Measurements from ENCODE around the gene SYNE1. TPM values are rescaled to one million over a fixed set of nuclear protein-coding genes. Genes with fewer than 3 reads are reported as not detected.

Gene SYNE1
- total RNA-seq, 1 donor from 2014 or later, result 43.8 TPM

GRCh38 chr6:152226119-152226518 is 411.0 kb downstream of the SYNE1 start:
- Mint-ChIP-seq H3K27ac (no peak overlapping the region), H3K36me3 (ENCODE audit: insufficient read depth) (peaks cover 38% of the 10 kb centered on the region), H3K4me1 (ENCODE audit: low read depth) (peaks cover 2% of the 10 kb centered on the region), H3K27me3 (no peaks in the 10 kb centered on the region), H3K4me3 (ENCODE audit: low read depth) (no peak overlapping the region), H3K9me3 (ENCODE audit: low read depth) (peaks cover 11% of the 10 kb centered on the region)
- no peak for DNase-seq (ENCODE audit: low spot score, unreplicated experiment)
- no peak for TF ChIP-seq CTCF (IDR thresholded peaks at IDR 0.05; ENCODE audit: unreplicated experiment)

GRCh38 chr6:152225241-152225934 is 411.8 kb downstream of the SYNE1 start:
- Mint-ChIP-seq H3K4me3 (ENCODE audit: low read depth) (no peak overlapping the region), H3K27ac (no peak overlapping the region), H3K36me3 (ENCODE audit: insufficient read depth) (peaks cover 36% of the 10 kb centered on the region), H3K27me3 (no peaks in the 10 kb centered on the region), H3K9me3 (ENCODE audit: low read depth) (peaks cover 11% of the 10 kb centered on the region), H3K4me1 (ENCODE audit: low read depth) (peaks cover 2% of the 10 kb centered on the region)
- DNase-seq (ENCODE audit: low spot score, unreplicated experiment), result no peak
- no peak for TF ChIP-seq CTCF (IDR thresholded peaks at IDR 0.05; ENCODE audit: unreplicated experiment)

- Mint-ChIP-seq H3K4me1 (ENCODE audit: low read depth) (peaks cover 2% of the 10 kb centered on the region), H3K4me3 (ENCODE audit: low read depth) (no peak overlapping the region), H3K27me3 (no peaks in the 10 kb centered on the region), H3K9me3 (ENCODE audit: low read depth) (peaks cover 11% of the 10 kb centered on the region), H3K27ac (no peak overlapping the region), H3K36me3 (ENCODE audit: insufficient read depth) (peaks cover 40% of the 10 kb centered on the region)
- no peak for TF ChIP-seq CTCF (IDR thresholded peaks at IDR 0.05; ENCODE audit: unreplicated experiment)
- no peak for DNase-seq (ENCODE audit: low spot score, unreplicated experiment)
Measured at GRCh38 chr6:152223636-152224035, 413.5 kb downstream of the SYNE1 start.

- Mint-ChIP-seq H3K36me3 (ENCODE audit: insufficient read depth) (peaks cover 40% of the 10 kb centered on the region), H3K27me3 (no peaks in the 10 kb centered on the region), H3K4me3 (ENCODE audit: low read depth) (no peak overlapping the region), H3K9me3 (ENCODE audit: low read depth) (peaks cover 11% of the 10 kb centered on the region), H3K27ac (no peak overlapping the region), H3K4me1 (ENCODE audit: low read depth) (peaks cover 2% of the 10 kb centered on the region)
- no peak for TF ChIP-seq CTCF (IDR thresholded peaks at IDR 0.05; ENCODE audit: unreplicated experiment)
- DNase-seq (ENCODE audit: low spot score, unreplicated experiment), result no peak
Measured at GRCh38 chr6:152221806-152222628, 415.1 kb downstream of the SYNE1 start.

- TF ChIP-seq CTCF (IDR thresholded peaks at IDR 0.05; ENCODE audit: unreplicated experiment), result no peak
- H3K9me3 Mint-ChIP-seq (ENCODE audit: low read depth), result peaks cover 11% of the 10 kb centered on the region
- DNase-seq (ENCODE audit: low spot score, unreplicated experiment), result no peak
- H3K27me3 Mint-ChIP-seq, result no peaks in the 10 kb centered on the region
- peaks cover 45% of the 10 kb centered on the region for H3K36me3 Mint-ChIP-seq (ENCODE audit: insufficient read depth)
- no peak overlapping the region for H3K4me3 Mint-ChIP-seq (ENCODE audit: low read depth)
- peaks cover 2% of the 10 kb centered on the region for H3K4me1 Mint-ChIP-seq (ENCODE audit: low read depth)
- H3K27ac Mint-ChIP-seq, result no peak overlapping the region
Measured at GRCh38 chr6:152220786-152221185, 416.4 kb downstream of the SYNE1 start.
